HepG2 (cell line): ENCODE data around the gene SPOPL. TPM values are rescaled to one million over a fixed set of nuclear protein-coding genes. Genes with fewer than 3 reads are reported as not detected.

Source experiments
- BATF2 ChIP-seq: sonication (generic); formaldehyde crosslinking; IDR thresholded peaks from 2 replicates; pipeline ENCODE4 v1.8.0; 2022; ENCODE audit warnings: mild to moderate bottlenecking, missing genetic modification reagents, moderate library complexity
- EP300 ChIP-seq, 3 experiments: sonication (generic) in 1 of 3; formaldehyde crosslinking in 1 of 3; IDR thresholded peaks; 2 replicates each; pipeline versions ENCODE4 v1.5.1 to v1.6.1; 2011 to 2020; ENCODE audit warnings: low read depth in 2 of 3, low read length in 2 of 3, borderline replicate concordance in 1 of 3, improper control_type of control experiment in 1 of 3, mild to moderate bottlenecking in 1 of 3, missing genetic modification reagents in 1 of 3, moderate library complexity in 1 of 3
- GLI4 ChIP-seq: sonication (generic); formaldehyde crosslinking; IDR thresholded peaks from 2 replicates; pipeline ENCODE4 v1.5.1; 2020; ENCODE audit warnings: missing genetic modification reagents, mild to moderate bottlenecking, moderate library complexity, borderline replicate concordance
- HDAC2 ChIP-seq: sonication (generic); formaldehyde crosslinking; IDR thresholded peaks from 2 replicates; pipeline ENCODE4 v1.4.0; 2020; ENCODE audit warnings: missing genetic modification reagents
- MEIS2 ChIP-seq: sonication (generic); formaldehyde crosslinking; IDR thresholded peaks from 2 replicates; pipeline ENCODE4 v1.9.0; 2021; ENCODE audit warnings: mild to moderate bottlenecking, missing genetic modification reagents
- MXD4 ChIP-seq: IDR thresholded peaks from 2 replicates; pipeline ENCODE4 v1.6.1; 2016; ENCODE audit warnings: mild to moderate bottlenecking, missing biosample characterization, missing genetic modification reagents
- NFYB ChIP-seq: sonication (generic); formaldehyde crosslinking; IDR thresholded peaks from 2 replicates; pipeline ENCODE4 v1.4.0; 2020; ENCODE audit warnings: missing genetic modification reagents
- NR2F2 ChIP-seq: IDR thresholded peaks from 2 replicates; pipeline ENCODE4 v1.6.1; 2012; ENCODE audit warnings: low read depth, inconsistent platforms, borderline replicate concordance
- PPARG ChIP-seq: conservative IDR thresholded peaks from 2 replicates; pipeline ENCODE4 v1.6.1; 2016; ENCODE audit warnings: missing biosample characterization, missing genetic modification reagents
- PREB ChIP-seq: sonication (generic); formaldehyde crosslinking; IDR thresholded peaks from 2 replicates; pipeline ENCODE4 v1.4.0; 2020; ENCODE audit warnings: missing genetic modification reagents
- RBM39 ChIP-seq: fragments of 200-400 bp; formaldehyde crosslinking; IDR thresholded peaks from one replicate; pipeline ENCODE4 v1.6.1; 2018; ENCODE audit warnings: antibody characterized with exemption, mild to moderate bottlenecking, low read depth, low read length; ENCODE audit not compliant: poor library complexity, severe bottlenecking
- TGIF2 ChIP-seq: IDR thresholded peaks from 2 replicates; pipeline ENCODE4 v1.6.1; 2016; ENCODE audit warnings: control low read depth, missing compliant biosample characterization
- THYN1 ChIP-seq: sonication (generic); formaldehyde crosslinking; IDR thresholded peaks from 2 replicates; pipeline ENCODE4 v1.8.1; 2023; ENCODE audit warnings: low read depth, mild to moderate bottlenecking, moderate library complexity, missing genetic modification reagents, borderline replicate concordance
- XRCC5 ChIP-seq: fragments of 200-400 bp; formaldehyde crosslinking; optimal IDR thresholded peaks from 2 replicates; pipeline ENCODE3; 2017; ENCODE audit warnings: mild to moderate bottlenecking, low read length
- ZMYM4 ChIP-seq: sonication (generic); formaldehyde crosslinking; IDR thresholded peaks from 2 replicates; pipeline ENCODE4 v1.8.1; 2023; ENCODE audit warnings: mild to moderate bottlenecking, missing genetic modification reagents
- ZNF17 ChIP-seq: sonication (generic); formaldehyde crosslinking; IDR thresholded peaks from 2 replicates; pipeline ENCODE4 v1.5.0; 2020; ENCODE audit warnings: mild to moderate bottlenecking, missing genetic modification reagents
- ZNF280B ChIP-seq: sonication (generic); formaldehyde crosslinking; IDR thresholded peaks from 2 replicates; pipeline ENCODE4 v1.5.0; 2020; ENCODE audit warnings: missing genetic modification reagents, mild to moderate bottlenecking, borderline replicate concordance
- ZNF317 ChIP-seq: sonication (generic); formaldehyde crosslinking; IDR thresholded peaks from 2 replicates; pipeline ENCODE4 v1.5.0; 2020; ENCODE audit warnings: mild to moderate bottlenecking, missing genetic modification reagents
- ZNF354B ChIP-seq: sonication (generic); formaldehyde crosslinking; IDR thresholded peaks from 2 replicates; pipeline ENCODE4 v1.8.0; 2022; ENCODE audit warnings: mild to moderate bottlenecking, missing genetic modification reagents
- ZNF547 ChIP-seq: sonication (generic); formaldehyde crosslinking; IDR thresholded peaks from 2 replicates; pipeline ENCODE4 v1.5.1; 2020; ENCODE audit warnings: mild to moderate bottlenecking, missing genetic modification reagents
- ZNF563 ChIP-seq: sonication (generic); formaldehyde crosslinking; IDR thresholded peaks from 2 replicates; pipeline ENCODE4 v1.8.0; 2022; ENCODE audit warnings: mild to moderate bottlenecking, moderate library complexity, missing genetic modification reagents
- ZUFSP ChIP-seq: sonication (generic); formaldehyde crosslinking; IDR thresholded peaks from 2 replicates; pipeline ENCODE4 v1.9.0; 2021; ENCODE audit warnings: missing genetic modification reagents, mild to moderate bottlenecking, borderline replicate concordance
- ZZZ3 ChIP-seq: sonication (generic); formaldehyde crosslinking; IDR thresholded peaks from 2 replicates; pipeline ENCODE4 v1.4.0; 2020; ENCODE audit warnings: missing genetic modification reagents, mild to moderate bottlenecking, borderline replicate concordance
- polyA plus RNA-seq, 8 experiments: library from polyadenylated mRNA; depleted of rRNA in 3 of 8; stranded (reverse) in 7 of 8; unstranded in 1 of 8; fragments of >200 nt; fragmentation: Illumina TruSeq in 4 of 8; extraction: Trizol in 4 of 8; gene quantifications; 2 replicates each; pipeline versions ENCODE4 v1.2.1 to v1.2.3, GENCODE V29; 2011 to 2016; ENCODE audit warnings: low read depth in 4 of 8, missing spikeins in 1 of 8, mixed read lengths in 1 of 8; ENCODE audit not compliant: insufficient read depth in 1 of 8
- total RNA-seq, 5 experiments: library from RNA; depleted of rRNA; stranded (reverse); fragments of >200 nt; fragmentation: Illumina TruSeq; extraction: Trizol; gene quantifications; 2 replicates each; pipeline ENCODE4 v1.2.3, GENCODE V29; 2016; ENCODE audit warnings: low read depth in 1 of 5

The SPOPL gene
- total and polyA plus RNA-seq, 2 of the 13 experiments (the other 11 are each of a cell fraction or from before 2014, with no cell fraction given), result 12.6 to 51.6 TPM

- no peak for TF ChIP-seq XRCC5
- TF ChIP-seq MEIS2 (CRISPR knock-in tag), result no peak
- no peak for TF ChIP-seq ZZZ3 (CRISPR knock-in tag)
- no peak for TF ChIP-seq PREB
- TF ChIP-seq TGIF2 (CRISPR knock-in tag), result no peak
- TF ChIP-seq THYN1 (CRISPR knock-in tag), result no peak
- TF ChIP-seq EP300 (IDR thresholded peaks at IDR 0.05; ENCODE audit: low read depth in 2 of 2, low read length in 2 of 2), result peak; percentile 37 to 52; a peak in 2 of 4 replicates
- TF ChIP-seq EP300 (CRISPR knock-in tag; IDR thresholded peaks at IDR 0.05; ENCODE audit: borderline replicate concordance), result no peak
- no peak for TF ChIP-seq ZNF17 (CRISPR knock-in tag)
- TF ChIP-seq ZNF317 (CRISPR knock-in tag), result no peak
- TF ChIP-seq NR2F2, result no peak
- TF ChIP-seq ZNF354B (CRISPR knock-in tag), result no peak
- no peak for TF ChIP-seq ZUFSP
- no peak for TF ChIP-seq ZNF280B (CRISPR knock-in tag)
- TF ChIP-seq HDAC2 (CRISPR knock-in tag), result peak; percentile 64; the same call in 1 of the 2 replicates
- no peak for TF ChIP-seq RBM39
- no peak for TF ChIP-seq BATF2 (CRISPR knock-in tag)
- no peak for TF ChIP-seq ZNF547
- TF ChIP-seq ZNF563 (CRISPR knock-in tag), result no peak
- no peak for TF ChIP-seq GLI4 (CRISPR knock-in tag)
- TF ChIP-seq MXD4 (CRISPR knock-in tag), result no peak
- peak; percentile 38; the same call in 1 of the 2 replicates for TF ChIP-seq PPARG (CRISPR knock-in tag)
- peak; percentile 82 for TF ChIP-seq ZMYM4 (CRISPR knock-in tag)
- no peak for TF ChIP-seq NFYB
These were observed 5.7 kb downstream of the SPOPL start (continued) for GRCh38 chr2:138507267-138507666.
